Kidney (tissue), 14 donors: ENCODE measurements around the gene LY6G6D. TPM values are rescaled to one million over a fixed set of nuclear protein-coding genes. Genes with fewer than 3 reads are reported as not detected.

Source experiments
- DNase-seq, 5 donors: peaks; one replicate each; pipeline ENCODE4 v3.0.0-alpha.2; 2013 to 2020
- FAIRE-seq: peaks from 2 replicates; lab custom pipeline; 2012; peaks lifted over from hg19 to GRCh38; lab: Jason Lieb, UNC
- H3K27ac ChIP-seq, 2 donors: one replicate each; pipeline ENCODE4 v1.7.0; 2013; ENCODE audit warnings: low read depth in 2 of 2, low read length in 2 of 2, inconsistent platforms in 1 of 2
- H3K27me3 ChIP-seq: one replicate; pipeline ENCODE4 v1.7.1; 2013; ENCODE audit warnings: low read length, inconsistent platforms; ENCODE audit not compliant: control insufficient read depth, insufficient read depth
- H3K36me3 ChIP-seq, 3 donors: one replicate each; pipeline versions ENCODE4 v1.7.0 to v1.7.1; 2013; ENCODE audit warnings: low read length in 3 of 3, control low read depth in 1 of 3, inconsistent platforms in 1 of 3; ENCODE audit not compliant: insufficient read depth in 3 of 3, control insufficient read depth in 2 of 3
- H3K4me1 ChIP-seq, 3 donors: one replicate each; pipeline versions ENCODE4 v1.7.0 to v1.7.1; 2013; ENCODE audit warnings: low read length in 3 of 3, inconsistent platforms in 1 of 3, low read depth in 1 of 3; ENCODE audit not compliant: control insufficient read depth in 2 of 3, insufficient read depth in 2 of 3
- H3K4me3 ChIP-seq, 3 donors: one replicate each; pipeline versions ENCODE4 v1.7.0 to v1.8.1; 2013; ENCODE audit warnings: low read length in 3 of 3, control low read depth in 1 of 3, inconsistent platforms in 1 of 3
- H3K9ac ChIP-seq, 3 donors: one replicate each; pipeline versions ENCODE4 v1.7.0 to v1.7.1; 2013; ENCODE audit warnings: low read length in 3 of 3, control low read depth in 1 of 3, inconsistent platforms in 1 of 3
- H3K9me3 ChIP-seq, 3 donors: one replicate each; pipeline versions ENCODE4 v1.7.0 to v1.7.1; 2013; ENCODE audit warnings: low read length in 3 of 3, control low read depth in 1 of 3, inconsistent platforms in 1 of 3; ENCODE audit not compliant: control insufficient read depth in 2 of 3, insufficient read depth in 1 of 3
- CTCF ChIP-seq: IDR thresholded peaks from 3 replicates; pipeline ENCODE4 v1.5.1; 2012; ENCODE audit warnings: mild to moderate bottlenecking, moderate library complexity, borderline replicate concordance; ENCODE audit not compliant: insufficient read depth; ENCODE audit errors: extremely low read depth
- intact Hi-C: fragments of 100-400 bp; cut with DNase I; formaldehyde crosslinking; loops from one replicate; pipeline ENCODE4 v1.11.1; 2022
- polyA plus RNA-seq: library from polyadenylated mRNA; stranded (reverse); fragments of 350-450 nt; fragmentation: Illumina TruSeq; extraction: RNeasy Lipid Tissue Mini Kit (QIAGEN cat#74804); gene quantifications from one replicate; pipeline ENCODE4 v1.2.3, GENCODE V29; 2014; ENCODE audit warnings: low read depth, low replicate concordance; ENCODE audit not compliant: insufficient read depth
- total RNA-seq: library from RNA; stranded (reverse); fragmentation: NEBNext Ultra II Directional; extraction: Animal tissue kit (Norgen Biotek cat#: 25700); gene quantifications from one replicate; pipeline ENCODE4 v1.2.1, GENCODE V29; 2021
- donor health status: control.
- donor health status: control.
- donor health status: control.
- donor health status: control.
- donor health status: control.
- donor health status: DM: yes; HTN: yes; CAD: no.
- donor health status: Normal renal cell carcinoma (clear cell type).

Gene LY6G6D
- total and polyA plus RNA-seq, 2 donors from 2014 or later = not detected

- peaks cover 0 to 2% (median 0%) of the 10 kb centered on the region in 3 donors for H3K36me3 ChIP-seq
- H3K4me1 ChIP-seq = peaks cover 3 to 6% (median 4%) of the 10 kb centered on the region in 3 donors
- H3K4me3 ChIP-seq = no peak overlapping the region
- H3K9ac ChIP-seq = no peak overlapping the region
- no peak for TF ChIP-seq CTCF
- no peaks in the 10 kb centered on the region for H3K27me3 ChIP-seq
- H3K9me3 ChIP-seq = no peaks in the 10 kb centered on the region
- intact Hi-C loops = no loop called here
- no peak for FAIRE-seq
- H3K27ac ChIP-seq = no peak overlapping the region
- no peak for DNase-seq
Measured at GRCh38 chr6:31677955-31678354, 37.2 kb upstream of the LY6G6D start.

DNA sequence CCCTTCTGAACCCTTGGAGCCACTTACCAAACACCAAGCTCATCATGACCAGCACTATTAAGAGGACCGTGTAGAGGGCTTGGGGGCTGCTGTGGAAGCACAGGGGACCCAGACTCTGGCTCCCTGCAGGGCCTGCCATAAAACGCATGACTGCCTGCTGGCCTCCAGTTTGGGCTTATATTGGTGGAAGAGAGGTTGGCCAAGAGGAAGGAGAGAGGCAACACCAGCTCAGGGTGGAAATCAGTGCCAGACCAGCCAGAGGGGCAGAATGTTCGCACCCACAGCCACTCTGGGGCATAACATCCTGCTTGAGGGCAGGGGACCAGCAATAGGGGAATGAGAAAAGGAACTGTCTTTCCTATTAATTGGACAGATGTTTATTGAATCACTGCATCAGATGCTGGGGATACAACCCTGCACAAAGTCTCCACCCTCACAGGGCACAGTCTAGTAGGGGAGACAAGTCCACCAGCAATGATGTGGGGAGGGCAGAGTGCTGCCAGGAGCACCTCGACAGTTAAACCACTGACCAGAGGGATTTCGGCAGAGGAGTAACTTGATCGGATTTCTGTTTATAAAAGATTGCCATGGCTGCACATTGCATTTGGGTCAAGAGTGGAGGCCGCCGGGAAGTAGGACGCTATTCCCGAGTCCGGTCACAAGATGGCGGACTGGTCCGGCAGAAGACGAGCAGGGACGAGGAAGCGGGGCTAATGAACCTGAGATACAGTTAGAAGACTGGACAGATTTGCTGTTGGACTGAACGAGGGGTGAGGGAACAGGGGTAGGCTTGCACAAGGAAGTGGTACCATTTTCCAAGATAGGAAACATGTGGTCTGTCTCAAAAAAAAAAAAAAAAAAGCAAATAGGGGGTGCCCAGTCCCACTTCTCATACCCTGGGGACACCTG, 34.7 kb upstream of the LY6G6D start, which contains the start of gene LY6G5C:
LY6G5C (minus strand) TSS at position 842 of the 909 bp plus-strand sequence; CDS start at position 148, 694 bp downstream.
- intact Hi-C loops = no loop called here
- Histone ChIP-seq H3K9me3 (no peaks in the 10 kb centered on the region), H3K36me3 (no peaks in the 10 kb centered on the region), H3K9ac (peak within 1 kb of the TSS; percentile 51 to 81 (median 57)), H3K27ac (peak within 1 kb of the TSS; percentile 76), H3K4me1 (peaks cover 3 to 8% (median 4%) of the 10 kb centered on the region in 3 donors), H3K4me3 (peak within 1 kb of the TSS; percentile 61 to 76 (median 71)), H3K27me3 (no peaks in the 10 kb centered on the region)
- no peak for FAIRE-seq
- peak; percentile 83 for TF ChIP-seq CTCF
- peak; percentile 91 to 95 (median 93) for DNase-seq

DNA sequence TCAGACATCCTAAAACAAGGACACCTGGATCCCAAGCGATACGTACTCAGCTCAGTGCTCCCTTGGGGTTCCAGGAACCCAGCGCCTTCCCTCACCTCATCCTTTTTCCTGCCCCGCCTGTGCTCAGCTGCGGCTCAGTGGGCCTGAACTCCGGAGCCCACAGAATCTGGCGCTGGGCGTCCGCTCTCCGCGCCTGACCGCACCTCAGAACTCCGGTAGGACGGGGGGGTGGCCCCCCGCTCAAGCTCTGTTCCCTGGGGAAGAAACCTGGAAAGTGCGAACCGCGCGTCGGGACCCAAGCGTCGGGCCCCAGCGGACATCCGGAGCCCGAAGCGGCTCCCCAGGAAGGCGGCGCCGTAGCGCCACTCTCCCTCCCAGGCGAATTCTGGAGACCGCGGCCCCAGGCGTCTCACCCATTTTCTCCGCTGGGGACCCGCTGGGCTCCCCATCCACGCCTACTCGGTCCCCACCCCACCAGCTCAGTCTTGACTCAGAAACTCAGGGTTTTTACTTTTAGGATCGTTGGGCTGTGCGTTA, 33.9 kb upstream of the LY6G6D start:
- FAIRE-seq (no peak), DNase-seq (peak; percentile 73 to 93 (median 84))
- Histone ChIP-seq H3K27ac (peak overlapping the region; percentile 76), H3K9ac (peak overlapping the region; percentile 51 to 81 (median 57)), H3K4me1 (peaks cover 3 to 8% (median 4%) of the 10 kb centered on the region in 3 donors), H3K36me3 (no peaks in the 10 kb centered on the region), H3K4me3 (peak overlapping the region; percentile 61 to 76 (median 71)), H3K27me3 (no peaks in the 10 kb centered on the region), H3K9me3 (no peaks in the 10 kb centered on the region)
- intact Hi-C loops = no loop called here
- peak; percentile 4 for TF ChIP-seq CTCF
